ENCODE results near the gene TGIF2.

- TF ChIP-seq POLR2A (IDR thresholded peaks at IDR 0.05) (no peak), CTCF (IDR thresholded peaks at IDR 0.05 in 4 of 5, conservative IDR thresholded peaks at IDR 0.05 in 1 of 5) (no peak)
These were observed 34.4 kb downstream of the TGIF2 start for GRCh38 chr20:36607586-36608387.
